NT2/D1 (cell line): ENCODE measurements around the gene SS18L1.

Source experiments
- DNase-seq: peaks from one replicate; pipeline ENCODE4 v3.0.0-alpha.2; 2011; ENCODE audit warnings: low read depth, low spot score
- H3K27me3 ChIP-seq: 2 replicates; pipeline ENCODE4 v1.6.0; 2011; ENCODE audit warnings: mild to moderate bottlenecking; ENCODE audit not compliant: insufficient read length, insufficient read depth
- H3K36me3 ChIP-seq: 2 replicates; pipeline ENCODE4 v1.6.1; 2011; ENCODE audit warnings: mild to moderate bottlenecking, low read length, mixed read lengths; ENCODE audit not compliant: insufficient read depth, insufficient read length
- H3K4me1 ChIP-seq: 2 replicates; pipeline ENCODE4 v1.5.1; 2011; ENCODE audit not compliant: insufficient read depth, insufficient read length
- H3K4me3 ChIP-seq: 2 replicates; pipeline ENCODE4 v1.5.1; 2011; ENCODE audit warnings: low read depth; ENCODE audit not compliant: insufficient read length
- H3K9ac ChIP-seq: 2 replicates; pipeline ENCODE4 v1.6.0; 2011; ENCODE audit warnings: low read depth; ENCODE audit not compliant: insufficient read length
- H3K9me3 ChIP-seq: 2 replicates; pipeline ENCODE4 v1.5.1; 2011; ENCODE audit warnings: mild to moderate bottlenecking, low read length; ENCODE audit not compliant: insufficient read depth
- SUZ12 ChIP-seq: IDR thresholded peaks from 2 replicates; pipeline ENCODE4 v1.6.1; 2011; ENCODE audit not compliant: insufficient read length, insufficient read depth; ENCODE audit errors: extremely low read depth
- YY1 ChIP-seq: IDR thresholded peaks from 2 replicates; pipeline ENCODE4 v1.6.1; 2011; ENCODE audit not compliant: insufficient read length, insufficient read depth
- ZNF274 ChIP-seq: IDR thresholded peaks from 2 replicates; pipeline ENCODE4 v1.6.1; 2011; ENCODE audit warnings: mild to moderate bottlenecking, low read depth, low read length

Gene SS18L1

GRCh38 chr20:62197311-62197710 is 53.7 kb downstream of the SS18L1 start:
- Histone ChIP-seq H3K9me3 (no peaks in the 10 kb centered on the region), H3K36me3 (peaks cover 72% of the 10 kb centered on the region), H3K9ac (no peak overlapping the region), H3K27me3 (no peaks in the 10 kb centered on the region), H3K4me3 (no peak overlapping the region), H3K4me1 (peaks cover 3% of the 10 kb centered on the region)
- no peak for TF ChIP-seq ZNF274
- TF ChIP-seq SUZ12, result no peak
- no peak for TF ChIP-seq YY1
- no peak for DNase-seq

DNA sequence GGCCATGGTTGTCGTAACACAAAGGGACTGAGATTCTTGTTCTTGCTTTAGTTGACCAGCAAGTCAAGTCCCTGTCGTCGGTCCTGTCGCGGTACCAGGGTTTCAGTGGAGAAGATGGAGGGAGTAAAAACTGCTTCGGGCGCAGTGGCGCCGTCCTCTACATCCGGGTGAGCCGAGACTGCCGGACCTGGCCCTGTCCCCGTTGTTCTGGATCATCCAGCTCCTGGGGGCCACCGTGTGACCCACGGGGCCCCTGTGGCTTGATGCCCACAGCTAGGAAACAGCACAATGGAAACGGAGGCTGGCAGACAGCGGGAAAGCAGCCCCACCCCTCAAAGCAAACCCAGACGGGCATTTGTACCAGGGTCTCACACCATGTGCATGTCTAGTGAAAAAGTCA is 54.2 kb downstream of the SS18L1 start:
- peaks cover 3% of the 10 kb centered on the region for H3K4me1 ChIP-seq
- peaks cover 72% of the 10 kb centered on the region for H3K36me3 ChIP-seq
- H3K27me3 ChIP-seq, result no peaks in the 10 kb centered on the region
- no peaks in the 10 kb centered on the region for H3K9me3 ChIP-seq
- no peak overlapping the region for H3K9ac ChIP-seq
- H3K4me3 ChIP-seq, result no peak overlapping the region
- no peak for DNase-seq
- TF ChIP-seq ZNF274, result no peak
- no peak for TF ChIP-seq YY1
- TF ChIP-seq SUZ12, result no peak

DNA sequence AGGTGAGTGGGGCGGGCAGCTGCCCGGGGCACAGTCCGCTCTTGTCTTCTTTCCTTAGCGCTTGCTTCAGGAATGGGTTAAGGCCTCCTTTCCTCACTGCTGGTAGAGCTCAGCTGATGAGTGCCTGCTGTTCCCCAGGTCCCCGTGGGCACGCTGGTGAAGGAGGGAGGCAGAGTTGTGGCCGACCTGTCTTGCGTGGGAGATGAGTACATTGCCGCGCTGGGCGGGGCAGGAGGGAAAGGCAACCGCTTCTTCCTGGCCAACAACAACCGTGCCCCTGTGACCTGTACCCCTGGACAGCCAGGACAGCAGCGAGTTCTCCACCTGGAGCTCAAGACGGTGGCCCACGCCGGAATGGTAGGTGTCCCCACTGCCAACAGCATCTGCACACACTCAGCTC is 54.9 kb downstream of the SS18L1 start:
- Histone ChIP-seq H3K4me3 (no peak overlapping the region), H3K4me1 (peaks cover 3% of the 10 kb centered on the region), H3K9me3 (no peaks in the 10 kb centered on the region), H3K9ac (no peak overlapping the region), H3K27me3 (no peaks in the 10 kb centered on the region), H3K36me3 (peaks cover 72% of the 10 kb centered on the region)
- no peak for DNase-seq
- TF ChIP-seq SUZ12 (no peak), ZNF274 (no peak), YY1 (no peak)

GRCh38 chr20:62198931-62199330 is 55.4 kb downstream of the SS18L1 start:
- Histone ChIP-seq H3K4me1 (peaks cover 3% of the 10 kb centered on the region), H3K4me3 (no peak overlapping the region), H3K27me3 (no peaks in the 10 kb centered on the region), H3K9ac (no peak overlapping the region), H3K9me3 (no peaks in the 10 kb centered on the region), H3K36me3 (peaks cover 73% of the 10 kb centered on the region)
- no peak for TF ChIP-seq SUZ12
- no peak for TF ChIP-seq YY1
- TF ChIP-seq ZNF274, result no peak
- DNase-seq, result no peak

DNA sequence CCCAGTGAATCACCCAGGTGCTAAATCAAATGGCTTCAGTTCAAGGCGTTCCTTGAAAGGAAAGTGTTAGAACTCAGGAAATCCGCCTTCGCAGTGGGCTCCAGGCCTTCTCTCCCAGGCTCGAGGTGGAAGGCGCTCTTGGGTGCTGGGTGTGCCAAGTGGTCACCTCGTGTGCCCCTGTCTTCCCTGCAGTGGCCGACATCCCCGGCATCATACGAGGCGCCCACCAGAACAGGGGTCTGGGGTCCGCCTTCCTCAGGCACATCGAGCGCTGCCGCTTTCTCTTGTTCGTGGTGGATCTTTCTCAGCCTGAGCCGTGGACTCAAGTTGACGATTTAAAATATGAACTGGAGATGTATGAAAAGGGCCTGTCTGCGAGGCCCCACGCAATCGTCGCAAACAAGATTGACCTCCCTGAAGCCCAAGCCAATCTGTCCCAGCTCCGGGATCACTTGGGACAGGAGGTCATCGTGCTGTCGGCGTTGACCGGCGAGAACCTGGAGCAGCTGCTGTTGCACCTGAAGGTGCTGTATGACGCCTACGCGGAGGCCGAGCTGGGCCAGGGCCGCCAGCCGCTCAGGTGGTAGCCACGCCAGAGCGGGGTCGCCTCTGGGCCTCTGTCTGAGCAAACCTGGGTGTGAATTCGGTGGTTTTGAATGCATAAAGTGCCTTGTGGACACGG is 57.1 kb downstream of the SS18L1 start:
- no peaks in the 10 kb centered on the region for H3K27me3 ChIP-seq
- H3K36me3 ChIP-seq, result peaks cover 71% of the 10 kb centered on the region
- no peak overlapping the region for H3K4me3 ChIP-seq
- no peak for TF ChIP-seq SUZ12
- no peak for TF ChIP-seq YY1
- no peak for TF ChIP-seq ZNF274
- no peaks in the 10 kb centered on the region for H3K9me3 ChIP-seq
- H3K4me1 ChIP-seq, result peaks cover 3% of the 10 kb centered on the region
- no peak for DNase-seq
- H3K9ac ChIP-seq, result no peak overlapping the region

- H3K36me3 ChIP-seq, result peaks cover 71% of the 10 kb centered on the region
- DNase-seq, result no peak
- H3K27me3 ChIP-seq, result no peaks in the 10 kb centered on the region
- no peak overlapping the region for H3K9ac ChIP-seq
- H3K4me1 ChIP-seq, result peaks cover 3% of the 10 kb centered on the region
- H3K4me3 ChIP-seq, result no peak overlapping the region
- TF ChIP-seq ZNF274, result no peak
- TF ChIP-seq YY1, result no peak
- no peaks in the 10 kb centered on the region for H3K9me3 ChIP-seq
Measured at GRCh38 chr20:62201173-62202082, 57.9 kb downstream of the SS18L1 start.

DNA sequence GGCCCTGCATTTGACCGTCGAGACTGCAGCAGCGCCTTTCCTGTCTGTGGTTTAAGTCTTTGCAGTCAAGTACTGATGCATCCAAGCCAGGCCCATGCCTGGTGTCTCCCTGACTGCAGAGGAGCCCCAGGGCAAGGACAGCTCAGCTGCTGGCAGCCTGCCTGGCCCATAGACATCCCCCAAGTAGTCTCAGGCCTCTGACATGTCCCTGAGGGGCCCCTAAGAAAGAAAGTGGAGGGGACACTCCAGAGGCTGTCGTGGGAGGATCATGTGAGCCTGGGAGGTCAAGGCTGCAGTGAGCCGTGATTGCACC is 58.5 kb downstream of the SS18L1 start:
- Histone ChIP-seq H3K9ac (no peak overlapping the region), H3K4me1 (peaks cover 3% of the 10 kb centered on the region), H3K27me3 (no peaks in the 10 kb centered on the region), H3K36me3 (peaks cover 71% of the 10 kb centered on the region), H3K9me3 (no peaks in the 10 kb centered on the region), H3K4me3 (no peak overlapping the region)
- no peak for TF ChIP-seq YY1
- TF ChIP-seq ZNF274, result no peak
- no peak for TF ChIP-seq SUZ12
- no peak for DNase-seq
